ENCODE results near the gene ACBD4.
A peak's percentile ranks its signal among the peaks of the same experiment; 100 is the strongest.

ACBD4 gene

DNA sequence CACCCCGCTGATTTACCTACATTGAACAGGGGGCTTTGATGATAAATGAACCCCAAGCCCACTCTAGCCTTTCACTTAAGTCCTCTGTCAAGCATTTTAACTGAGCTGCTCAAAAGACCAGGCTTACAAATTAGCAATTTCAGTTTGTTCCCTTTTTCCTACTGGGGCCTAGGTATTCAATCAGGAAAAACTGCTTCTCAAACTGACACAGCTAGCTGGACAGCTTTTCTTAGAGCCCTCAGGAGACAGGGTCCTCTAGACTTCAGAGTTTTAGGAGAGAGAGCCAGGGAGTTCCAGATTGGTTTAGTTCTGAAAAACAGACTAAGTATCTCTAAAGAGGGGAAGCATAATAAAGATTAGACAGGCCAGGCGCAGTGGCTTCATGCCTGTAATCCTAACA is 20.0 kb downstream of the ACBD4 start:
- no peak for DNase-seq (ENCODE audit: low spot score)

DNA sequence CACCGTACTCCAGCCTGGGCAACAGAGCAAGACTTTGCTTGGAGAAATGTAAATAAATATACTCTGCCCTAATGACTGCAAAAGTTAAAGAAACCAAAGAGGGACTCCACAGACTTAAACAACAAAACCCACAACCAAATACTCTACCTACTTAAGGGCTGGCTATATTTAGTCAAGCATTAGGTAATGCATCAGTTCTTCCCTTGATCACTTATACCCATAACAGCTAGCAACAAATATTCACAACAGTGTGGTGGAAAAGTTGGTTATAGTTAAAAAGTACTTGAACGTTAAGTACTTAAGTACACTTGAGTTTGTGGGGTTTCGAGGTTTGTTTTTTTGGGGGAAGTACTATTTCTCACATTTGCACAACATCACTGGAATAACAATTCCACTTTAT is 20.8 kb downstream of the ACBD4 start:
- DNase-seq (ENCODE audit: low spot score), result no peak

DNA sequence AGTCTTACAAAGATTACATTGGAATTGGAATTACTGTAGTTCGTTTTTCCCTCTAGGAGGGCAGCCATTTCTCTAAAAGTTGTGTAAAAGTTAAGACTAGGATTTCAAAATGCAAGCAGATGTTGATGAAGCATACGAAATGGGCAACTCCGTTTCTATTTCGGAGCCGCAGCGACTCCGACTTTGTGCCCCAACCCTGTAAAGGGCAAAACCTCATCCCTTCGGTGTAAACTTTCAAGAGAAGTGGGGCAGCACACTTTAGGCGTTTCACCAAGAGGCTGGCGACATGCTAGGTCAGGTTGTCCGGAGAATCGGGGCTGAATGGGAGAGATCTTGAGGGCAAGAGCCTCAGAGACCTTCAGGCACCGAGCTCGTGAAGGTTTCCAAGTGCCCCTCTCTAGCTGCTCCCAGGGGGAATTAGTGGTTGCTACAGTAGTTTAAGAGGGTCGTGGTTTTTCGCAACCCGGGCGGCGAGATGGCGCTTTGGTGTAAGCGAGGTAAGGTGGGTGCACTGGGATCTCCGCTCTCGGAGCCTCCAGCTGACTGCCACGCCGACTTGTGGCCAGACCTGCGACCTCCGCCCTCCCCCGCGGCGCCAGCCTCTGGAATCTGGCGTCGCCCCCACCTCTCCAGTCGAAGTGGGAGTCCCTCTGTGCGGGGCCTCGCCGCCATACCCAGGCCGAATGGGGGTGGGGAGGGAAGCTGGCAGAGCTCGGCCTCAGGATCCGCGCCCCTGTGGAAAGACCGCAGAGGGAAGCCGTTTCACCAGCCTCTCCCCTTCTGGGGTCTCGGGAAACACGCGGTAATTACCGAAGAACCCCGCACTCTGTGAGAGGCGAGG is 25.2 kb downstream of the ACBD4 start:
- DNase-seq (ENCODE audit: low spot score), result peak; percentile 72

DNA sequence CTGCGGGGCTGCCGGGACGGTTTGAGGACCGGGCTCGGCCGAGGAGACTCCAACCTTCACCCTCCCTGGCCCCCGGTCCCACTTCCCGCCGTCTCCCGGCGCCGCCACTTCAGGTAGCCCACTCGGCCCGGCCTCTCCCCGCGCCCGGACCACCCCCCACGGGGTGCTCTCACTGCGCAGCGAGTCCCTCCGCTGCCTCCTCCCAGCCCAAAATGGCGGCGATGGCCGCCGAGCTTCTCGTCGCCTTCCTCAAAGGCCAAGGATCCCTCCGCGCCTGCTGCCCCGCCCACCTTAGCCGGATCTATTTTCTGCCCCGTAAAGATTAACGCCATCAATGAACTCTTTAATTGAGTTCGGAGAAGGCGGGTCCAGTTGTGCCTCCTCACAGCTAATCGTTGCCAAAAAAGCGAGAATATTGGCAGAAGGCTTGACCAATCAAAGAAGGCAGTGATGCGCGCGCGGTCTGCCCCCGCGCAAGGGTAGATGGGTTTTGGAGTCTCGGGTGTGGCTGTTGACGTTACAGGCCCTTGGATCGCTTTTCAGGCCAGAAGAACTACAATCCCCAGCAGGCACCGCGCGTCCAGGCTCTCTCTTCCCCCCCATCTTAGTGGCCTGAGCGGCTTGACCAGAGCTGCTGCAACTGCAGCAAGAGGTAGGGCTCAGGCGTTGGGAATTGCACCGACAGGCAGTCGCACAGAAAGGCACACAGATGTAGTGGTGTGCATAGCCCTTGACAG is 26.0 kb downstream of the ACBD4 start, which contains the start of gene HEXIM2:
HEXIM2 (plus strand) TSS at position 588 of the 737 bp plus-strand sequence. CDS start 919 bp downstream, outside the sequence.
- DNase-seq (ENCODE audit: low spot score), result peak; percentile 100

DNA sequence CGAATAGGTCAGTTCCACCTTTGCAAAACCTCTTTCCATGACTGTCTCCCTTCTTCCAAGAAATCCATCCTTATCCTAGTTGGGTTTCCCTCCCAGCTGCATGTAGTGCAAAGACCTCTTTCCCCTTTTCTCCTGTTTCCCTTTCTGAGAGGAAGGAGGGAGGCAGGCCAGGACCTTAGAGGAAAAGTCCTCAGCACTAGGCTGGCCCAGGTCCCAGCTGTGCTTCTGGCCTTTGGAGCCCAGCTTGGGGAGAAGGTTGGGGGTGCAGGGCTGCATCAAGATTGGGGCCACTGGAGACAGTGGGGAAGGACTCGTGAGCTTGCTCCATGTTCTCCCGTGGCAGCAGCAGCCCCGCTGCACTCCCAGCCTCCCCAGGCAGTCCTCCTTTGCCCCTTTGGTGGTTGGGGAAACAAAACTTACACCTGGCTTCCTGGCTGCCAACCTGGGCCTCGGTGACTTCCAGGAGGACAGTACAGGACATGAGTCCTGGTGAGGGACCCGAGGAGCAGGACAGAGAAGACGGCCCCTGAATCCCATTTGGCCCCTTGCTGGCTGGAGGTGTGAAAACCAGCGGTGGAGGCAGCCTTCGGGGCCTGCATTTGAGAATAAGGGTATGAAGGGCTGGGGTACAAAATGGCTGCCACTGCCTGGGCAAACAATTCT is 26.7 kb downstream of the ACBD4 start:
- DNase-seq (ENCODE audit: low spot score), result no peak

DNA sequence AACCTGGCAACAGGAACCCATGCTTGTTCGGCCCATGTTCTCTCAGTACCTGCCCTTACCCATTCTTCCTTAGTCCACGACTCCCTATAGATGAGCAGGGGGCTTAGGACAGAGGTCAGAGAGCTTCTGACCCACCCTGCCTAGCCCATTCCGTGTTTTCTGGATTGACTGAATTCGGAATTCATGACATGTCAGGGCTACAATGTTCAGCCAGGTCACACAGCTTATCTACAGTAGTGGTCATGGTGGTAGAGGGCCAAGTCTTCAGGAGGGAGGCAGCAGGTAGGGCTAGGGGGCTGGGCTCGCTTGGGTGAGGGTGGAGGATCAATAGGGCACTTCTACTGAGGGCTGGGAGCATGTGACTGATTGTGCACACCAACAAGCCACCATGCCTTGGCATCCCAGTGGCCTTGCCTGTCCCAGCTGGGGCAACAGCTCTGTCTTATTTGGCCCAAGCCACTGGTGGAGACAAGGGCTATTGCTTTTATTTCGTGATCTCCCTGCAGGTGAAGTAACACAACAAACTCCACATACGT is 29.3 kb downstream of the ACBD4 start:
- DNase-seq (ENCODE audit: low spot score), result no peak

DNA sequence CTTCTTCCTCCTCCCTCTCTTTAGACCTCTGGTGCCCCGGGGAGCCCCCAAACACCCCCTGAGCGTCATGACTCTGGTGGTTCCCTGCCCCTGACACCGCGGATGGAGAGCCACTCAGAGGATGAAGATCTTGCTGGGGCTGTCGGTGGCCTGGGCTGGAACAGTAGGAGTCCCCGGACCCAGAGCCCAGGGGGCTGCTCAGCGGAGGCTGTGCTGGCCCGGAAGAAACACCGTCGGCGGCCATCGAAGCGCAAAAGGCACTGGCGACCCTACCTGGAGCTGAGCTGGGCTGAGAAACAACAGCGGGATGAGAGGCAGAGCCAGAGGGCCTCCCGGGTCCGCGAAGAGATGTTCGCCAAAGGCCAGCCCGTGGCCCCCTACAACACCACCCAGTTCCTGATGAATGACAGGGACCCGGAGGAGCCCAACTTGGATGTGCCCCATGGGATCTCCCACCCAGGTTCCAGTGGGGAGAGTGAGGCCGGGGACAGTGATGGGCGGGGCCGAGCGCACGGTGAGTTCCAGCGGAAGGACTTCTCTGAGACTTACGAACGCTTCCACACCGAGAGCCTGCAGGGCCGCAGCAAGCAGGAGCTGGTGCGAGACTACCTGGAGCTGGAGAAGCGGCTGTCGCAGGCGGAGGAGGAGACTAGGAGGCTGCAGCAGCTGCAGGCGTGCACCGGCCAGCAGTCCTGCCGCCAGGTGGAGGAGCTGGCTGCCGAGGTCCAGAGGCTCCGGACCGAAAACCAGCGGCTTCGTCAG is 33.7 kb downstream of the ACBD4 start:
- DNase-seq (ENCODE audit: low spot score), result no peak

DNA sequence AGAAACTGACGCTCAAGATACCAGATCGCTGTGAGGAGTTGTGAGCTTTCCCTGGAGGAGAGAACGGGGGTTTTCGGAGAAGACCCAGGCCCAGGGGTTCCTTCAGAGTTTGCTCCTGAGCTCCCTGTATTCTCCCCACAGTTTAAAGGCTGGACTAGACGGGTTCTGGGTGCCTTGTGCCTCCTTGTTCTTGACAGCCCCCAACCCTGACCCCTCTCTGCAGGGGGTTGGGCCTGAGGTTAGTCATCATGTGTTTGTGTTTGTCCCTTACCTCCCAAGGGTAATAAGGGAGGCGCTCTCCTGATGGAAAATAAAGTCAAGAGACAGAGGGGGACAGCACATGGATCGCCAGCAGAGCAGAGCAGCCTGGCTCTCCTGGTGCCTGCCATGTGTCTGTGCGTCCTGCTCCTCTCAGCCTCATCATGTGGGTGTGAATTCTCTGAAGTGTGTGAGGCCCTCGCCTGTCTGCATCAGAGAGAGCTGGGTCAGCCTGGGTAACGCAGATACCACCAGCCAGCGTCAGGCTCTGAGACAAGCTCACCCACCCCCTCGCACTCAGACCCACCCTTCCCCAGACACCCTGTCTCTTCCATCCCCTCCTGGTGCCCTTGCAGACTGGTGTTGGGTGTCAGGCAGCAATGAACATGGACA is 34.9 kb downstream of the ACBD4 start:
- DNase-seq (ENCODE audit: low spot score), result no peak

DNA sequence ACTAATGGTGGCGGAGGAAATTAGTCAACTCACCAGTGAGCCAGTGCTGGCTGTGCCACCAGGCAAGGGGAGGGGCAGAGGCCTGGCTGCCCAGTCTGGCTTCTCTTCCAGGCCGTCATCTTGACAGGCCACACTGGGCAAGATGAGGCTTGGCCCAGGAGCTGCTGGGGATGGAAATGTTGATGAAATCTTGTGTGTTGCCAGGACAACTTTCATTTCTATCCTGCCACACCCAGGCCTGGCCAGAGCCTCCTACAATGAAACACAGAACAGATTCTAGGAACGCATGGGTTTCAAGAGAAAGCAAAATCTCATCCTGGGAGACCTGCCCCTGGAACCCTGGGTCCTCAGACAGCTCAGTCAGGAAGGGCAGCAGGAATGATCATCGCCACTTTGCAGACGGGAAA is 35.4 kb downstream of the ACBD4 start:
- DNase-seq (ENCODE audit: low spot score), result peak; percentile 84

DNA sequence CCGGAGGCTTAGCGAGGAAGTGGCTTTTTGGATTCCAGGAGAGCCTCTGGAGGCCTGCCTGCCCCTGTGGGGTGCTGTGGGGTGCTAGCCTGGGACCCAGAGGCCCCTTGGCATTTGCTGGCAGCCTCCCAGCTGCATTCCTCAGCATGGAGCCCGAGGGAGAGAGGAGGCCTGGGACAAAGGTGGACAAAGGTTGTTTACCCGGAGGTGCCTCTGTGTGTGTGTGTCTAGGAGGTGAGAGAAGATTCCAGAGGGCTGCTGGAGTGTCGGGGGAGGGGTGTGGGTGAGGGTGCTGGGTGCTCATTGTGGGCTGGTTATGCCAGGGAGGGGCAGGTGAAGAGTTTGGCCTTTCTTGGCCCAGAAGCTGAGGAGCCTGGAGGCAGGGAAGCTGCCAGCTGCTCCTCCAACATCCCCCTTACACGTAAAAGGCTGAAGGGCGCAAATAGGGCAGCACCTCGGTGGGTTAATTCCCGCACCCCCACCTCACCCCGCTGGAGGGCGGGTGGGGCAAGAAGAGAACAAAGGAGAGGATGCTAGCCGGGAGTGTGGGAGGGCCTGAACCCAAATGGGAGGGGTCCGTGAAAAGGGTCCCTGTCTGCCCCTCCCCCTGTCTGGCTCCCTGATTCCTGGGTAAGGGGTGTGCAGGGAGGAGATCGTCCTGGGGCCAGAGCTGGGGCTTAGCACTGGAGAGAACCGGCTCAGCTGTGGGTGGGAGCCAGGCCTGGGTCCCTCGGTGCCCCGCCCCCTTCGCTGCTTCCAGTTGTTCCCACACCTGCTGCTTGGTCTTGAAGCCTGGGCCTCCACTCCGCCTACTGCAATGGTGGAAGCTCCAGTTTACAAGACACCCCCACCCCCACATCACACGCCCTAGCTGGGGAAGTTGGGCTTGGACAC is 36.1 kb downstream of the ACBD4 start:
- DNase-seq (ENCODE audit: low spot score), result peak; percentile 91

DNA sequence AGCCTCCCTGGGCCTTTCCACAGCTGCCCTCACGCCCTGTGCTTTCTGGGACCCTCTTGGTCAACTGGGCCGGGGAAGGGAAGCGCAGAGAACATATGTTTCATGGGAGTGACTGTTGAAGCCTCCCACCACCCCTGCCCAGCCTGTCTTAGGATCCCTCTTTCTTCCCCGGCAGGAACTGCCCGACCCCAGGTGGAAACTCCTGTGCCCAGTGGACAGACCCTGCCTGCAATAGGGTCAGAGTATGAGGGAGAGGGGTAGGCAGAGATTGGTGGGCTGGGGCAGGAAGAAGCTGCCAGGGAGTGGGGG is 36.7 kb downstream of the ACBD4 start:
- no peak for DNase-seq (ENCODE audit: low spot score)

DNA sequence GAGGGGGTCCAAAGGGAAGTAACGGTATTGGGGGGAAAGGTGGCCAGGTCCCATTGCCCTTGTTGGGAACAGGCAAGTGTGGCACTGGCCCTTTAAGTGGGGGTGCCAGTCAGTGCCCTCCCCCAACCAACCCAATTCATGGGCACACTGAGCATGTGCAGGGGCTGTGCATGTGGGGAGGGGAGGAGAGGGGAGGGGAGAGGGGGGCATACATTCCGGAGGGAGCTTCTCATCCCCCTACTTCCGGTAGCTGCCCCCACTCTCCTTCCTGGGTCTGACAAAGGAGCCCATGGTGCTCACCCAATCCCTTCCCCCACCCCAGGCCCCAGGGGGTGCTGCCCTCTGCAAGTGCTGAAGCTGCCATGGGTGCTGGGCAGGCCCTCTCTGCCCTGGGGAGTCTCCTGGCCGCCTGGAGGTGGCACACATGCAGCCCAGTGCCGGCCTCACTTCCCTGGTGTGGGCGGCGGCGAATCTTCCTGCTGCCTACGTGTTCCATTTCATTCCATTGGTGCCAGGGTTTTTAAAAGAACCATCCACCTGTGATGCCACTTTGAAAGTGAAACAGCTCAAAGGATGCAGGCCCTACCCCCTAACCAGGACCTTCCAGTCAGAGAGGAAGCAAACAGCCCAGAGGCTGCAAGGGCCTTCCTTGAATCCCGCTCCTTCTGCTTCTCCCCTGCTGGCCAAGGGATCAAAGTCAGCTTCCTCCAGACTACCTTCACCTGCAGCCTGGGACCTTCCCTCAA is 37.2 kb downstream of the ACBD4 start:
- DNase-seq (ENCODE audit: low spot score), result peak; percentile 99

DNA sequence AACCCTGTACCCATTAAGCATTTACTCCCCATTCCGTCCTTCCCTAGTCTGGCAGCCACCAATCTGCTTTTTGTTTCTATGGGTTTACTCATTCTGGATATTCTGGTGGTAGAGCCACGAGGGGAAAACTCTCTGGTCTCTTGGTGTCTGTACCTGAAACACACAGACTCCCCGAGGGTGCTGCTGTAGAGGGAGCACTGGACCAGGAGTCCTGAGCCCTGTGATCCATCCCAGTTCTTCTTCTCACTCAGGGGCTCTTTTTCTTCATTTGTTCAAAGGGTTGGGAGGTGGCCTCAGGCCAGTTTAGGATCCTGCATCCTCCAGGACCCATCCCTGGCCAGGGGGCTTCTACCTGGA is 40.2 kb downstream of the ACBD4 start:
- no peak for DNase-seq (ENCODE audit: low spot score)

DNA sequence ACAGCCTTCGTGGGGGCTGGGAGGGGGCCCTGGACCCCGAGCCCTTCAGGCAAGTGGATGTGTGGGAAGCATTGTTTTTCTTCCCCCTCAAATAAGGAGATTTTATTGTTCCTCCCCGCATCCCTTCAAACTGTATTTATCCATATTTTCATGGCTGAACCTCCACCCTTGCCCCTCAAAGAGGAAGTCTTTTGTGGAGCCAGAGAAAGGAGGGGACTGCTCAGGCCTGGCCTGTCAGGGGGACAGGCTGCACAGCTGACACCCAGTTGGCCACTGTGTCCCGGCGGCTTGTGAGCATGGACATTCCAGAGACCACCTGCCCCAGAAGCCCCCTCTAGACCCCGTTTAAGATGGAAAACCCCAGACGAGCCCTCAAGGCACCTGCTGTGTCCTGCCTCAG is 42.1 kb downstream of the ACBD4 start:
- DNase-seq (ENCODE audit: low spot score), result no peak

DNA sequence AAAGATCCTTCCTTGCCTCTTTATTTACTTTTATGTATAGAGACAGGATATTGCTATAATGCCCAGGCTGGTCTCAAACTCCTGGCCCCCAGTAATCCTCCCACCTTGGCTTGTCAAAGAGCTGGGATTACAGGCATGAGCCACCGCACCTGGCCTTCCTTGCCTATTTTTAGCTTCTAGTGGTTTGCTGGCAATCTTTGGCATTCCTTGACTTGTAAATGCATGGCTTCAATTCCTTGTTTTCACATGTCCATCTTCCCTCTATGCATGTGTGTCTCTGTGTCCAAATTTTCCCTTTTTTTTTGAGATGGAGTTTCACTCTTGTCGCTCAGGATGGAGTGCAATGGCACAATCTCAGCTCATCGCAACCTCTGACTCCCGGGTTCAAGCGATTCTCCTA is 48.7 kb downstream of the ACBD4 start:
- no peak for DNase-seq (ENCODE audit: low spot score)

DNA sequence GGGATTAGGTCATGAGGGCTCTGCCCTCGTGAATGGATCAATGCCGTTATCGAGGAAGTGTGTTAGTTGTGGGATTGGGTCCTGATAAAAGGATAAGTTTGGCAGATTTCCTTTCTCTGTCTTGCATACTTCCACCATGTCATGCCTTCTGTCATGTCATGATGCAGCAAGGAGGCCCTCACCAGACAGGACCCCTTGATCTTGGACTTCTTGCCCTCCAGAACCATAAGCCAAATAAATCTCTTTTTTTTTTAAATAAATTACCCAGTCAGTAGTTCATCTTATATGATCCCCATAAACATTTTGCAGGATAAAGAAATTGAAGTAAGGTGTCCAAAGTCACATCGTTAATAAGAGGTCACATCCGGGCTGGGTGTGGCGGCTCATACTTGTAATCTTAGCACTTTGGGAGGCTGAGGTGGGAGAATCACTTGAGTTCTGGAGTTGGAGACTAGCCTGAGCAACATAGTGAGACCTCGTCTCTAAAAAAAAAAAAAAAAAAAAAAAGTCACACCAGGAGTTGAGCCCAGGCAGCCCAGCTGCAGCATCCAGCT is 51.4 kb downstream of the ACBD4 start:
- DNase-seq (ENCODE audit: low spot score), result no peak

DNA sequence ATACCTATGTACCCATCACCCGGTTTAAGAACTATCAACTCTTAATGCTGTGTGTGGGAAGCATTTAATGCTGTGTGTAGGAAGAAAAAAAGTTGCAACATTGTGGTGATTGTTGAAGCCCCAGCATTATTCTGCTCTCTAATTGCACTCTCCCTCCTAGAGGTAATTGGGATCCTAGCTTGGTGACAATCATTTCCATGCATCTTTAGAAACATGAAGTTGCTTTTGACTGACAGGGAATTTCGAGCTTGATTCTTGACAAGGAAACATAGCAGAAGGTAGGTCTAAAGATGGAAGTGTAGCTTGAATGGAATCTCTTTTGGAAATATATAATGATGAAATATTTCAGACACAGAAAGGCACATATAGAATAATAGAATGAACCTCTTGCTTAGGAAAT is 53.5 kb downstream of the ACBD4 start:
- no peak for DNase-seq (ENCODE audit: low spot score)

DNA sequence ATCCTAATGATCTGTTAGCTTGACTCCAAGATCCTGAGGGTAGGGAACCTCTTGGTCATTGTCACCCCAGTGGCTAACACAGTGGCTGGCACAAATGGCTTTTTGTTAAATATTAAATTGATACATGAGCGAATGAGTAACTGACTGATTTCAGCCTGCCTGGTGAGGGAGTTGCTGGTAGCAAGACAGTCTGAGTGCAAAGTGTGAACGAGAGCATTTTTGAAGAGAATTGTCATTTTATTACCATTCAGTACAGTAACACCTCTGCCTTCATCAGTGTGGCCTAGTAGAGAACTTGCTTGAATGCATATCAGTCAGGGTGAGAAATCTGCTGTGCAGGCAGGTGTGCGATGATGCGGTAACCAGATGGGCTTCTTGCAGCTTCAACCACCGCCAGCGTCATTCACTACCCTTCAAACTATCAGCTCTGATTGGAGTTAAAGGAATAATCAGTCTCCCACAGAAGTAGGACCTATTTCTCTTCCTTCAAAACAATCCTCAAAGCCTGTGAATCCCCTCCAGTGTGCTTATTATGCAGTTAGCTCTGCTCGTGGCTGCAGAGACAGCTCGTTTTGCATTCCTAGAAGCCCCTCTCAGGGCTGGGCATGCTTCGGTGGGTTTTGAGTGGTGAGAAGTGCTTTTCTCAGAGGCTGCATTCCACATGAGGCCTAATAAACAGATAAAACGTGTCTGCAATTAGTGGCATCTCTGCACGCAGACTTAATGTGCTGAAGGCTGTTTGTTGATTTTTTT is 55.2 kb downstream of the ACBD4 start:
- peak; percentile 79 for DNase-seq (ENCODE audit: low spot score)

All from kidney tubule cell (primary cell).